Pancreas (tissue), 10 donors: ENCODE data around the gene UBXN1. TPM values are rescaled to one million over a fixed set of nuclear protein-coding genes. Genes with fewer than 3 reads are reported as not detected.
A peak's percentile ranks its signal among the peaks of the same experiment; 100 is the strongest.

Experiments
- ATAC-seq, 4 donors: fragments of 200-7000 bp; cut with Tn5 transposase; one replicate each; pipeline versions ENCODE4 v1.8.0 to v1.9.1; 2020; ENCODE audit warnings: mild to moderate bottlenecking in 4 of 4, moderate library complexity in 4 of 4
- DNase-seq, 6 donors: peaks; one replicate each; pipeline ENCODE4 v3.0.0-alpha.2; 2020
- FAIRE-seq: peaks from 2 replicates; lab custom pipeline; 2012; peaks lifted over from hg19 to GRCh38; lab: Jason Lieb, UNC
- H3K27ac ChIP-seq, 4 donors: fragments of 200-600 bp; sonication (generic); 1 replicate in 3 of 4; 2 replicates in 1 of 4; pipeline versions ENCODE4 v1.5.0 to v1.8.0; 2020
- H3K27me3 ChIP-seq, 4 donors: fragments of 200-600 bp; one replicate each; pipeline ENCODE4 v1.8.0; 2021
- H3K36me3 ChIP-seq, 3 donors: fragments of 200-600 bp; sonication (generic) in 1 of 3; one replicate each; pipeline versions ENCODE4 v1.5.0 to v1.8.0; 2020 to 2021
- H3K4me1 ChIP-seq, 3 donors: fragments of 200-600 bp; one replicate each; pipeline ENCODE4 v1.8.0; 2021
- H3K4me3 ChIP-seq, 4 donors: fragments of 200-600 bp; sonication (generic) in 2 of 4; one replicate each; pipeline versions ENCODE4 v1.5.0 to v1.8.0; 2020 to 2021
- H3K9me3 ChIP-seq, 4 donors: fragments of 200-600 bp; one replicate each; pipeline ENCODE4 v1.8.0; 2021
- CTCF ChIP-seq, 4 donors: fragments of 200-600 bp; sonication (generic) in 3 of 4; IDR thresholded peaks; one replicate each; pipeline versions ENCODE4 v1.5.0 to v1.8.0; 2021; ENCODE audit warnings: antibody characterized with exemption in 4 of 4
- WGBS, 2 donors: extraction: QIAGEN DNeasy Blood & Tissue Kit; methylation state at CpG; one replicate each; pipeline ENCODE4 v1.1.7; 2013; 5-methylcytosine and 5-hydroxymethylcytosine counted together
- intact Hi-C, 3 donors: fragments of 100-400 bp; cut with DNase I; formaldehyde crosslinking; loops; one replicate each; pipeline versions ENCODE4 v1.11.1 to v1.14.2; 2022
- polyA plus RNA-seq, 2 donors: library from polyadenylated mRNA; stranded (reverse); fragments of 200-250 nt; gene quantifications; one replicate each; pipeline ENCODE4 v1.2.3, GENCODE V29; 2013
- total RNA-seq, 6 donors: library from RNA; stranded (reverse); fragmentation: NEBNext Ultra II Directional in 4 of 6; extraction: Animal tissue kit (Norgen Biotek cat#: 25700) in 4 of 6; gene quantifications; one replicate each; pipeline versions ENCODE4 v1.2.1 to v1.2.4, GENCODE V29; 2021 to 2023
- donor health status: healthy with polysubstance abuse.
- donor health status: DM: no; HTN: no; CAD: no; lungs with moderate emphysema.
- donor health status: DM: no; HTN: no; CAD: no.
- donor health status: control.
- donor health status: control.
- donor health status: Bipolar disorder and iron deficiency.
- donor health status: DM: yes; HTN: yes; CAD: no.
- donor health status: DM: no; HTN: no; CAD: no.
- donor health status: DM: no; HTN: no; CAD: no.
- donor health status: DM: yes; HTN: yes; CAD: no.

The UBXN1 gene
- total and polyA plus RNA-seq, 8 donors: 37.7 to 104 (median 60.0) TPM

GRCh38 chr11:62671608-62672389, 7.1 kb downstream of the UBXN1 start, which contains the start of the genes LBHD1 and UQCC3:
Gene LBHD1, minus strand, starts transcription at chr11:62672267. Its CDS starts 2,236 bp downstream, at chr11:62670031.
Gene UQCC3, plus strand, starts transcription at chr11:62671673. Its CDS starts 73 bp downstream, at chr11:62671746.
- intact Hi-C loops: no loop called here
- ATAC-seq (peak; percentile 71 to 86 (median 84)), DNase-seq (peak; percentile 71 to 88 (median 78)), FAIRE-seq (no peak)
- peaks cover 0 to under 1% (median 0%) of the 10 kb centered on the region in 3 donors for H3K36me3 ChIP-seq
- peak within 1 kb of the TSS; percentile 52 to 91 (median 83) for H3K27ac ChIP-seq
- no peaks in the 10 kb centered on the region for H3K27me3 ChIP-seq
- H3K4me1 ChIP-seq: peaks cover 11 to 37% (median 30%) of the 10 kb centered on the region in 3 donors
- H3K9me3 ChIP-seq: no peaks in the 10 kb centered on the region
- peak within 1 kb of the TSS; percentile 72 to 95 (median 86) for H3K4me3 ChIP-seq
- no peak for TF ChIP-seq CTCF (IDR thresholded peaks at IDR 0.05)
- 0 to 1% methylated on average over 55 to 59 of the region's 59 CpGs for WGBS, 2 donors

- DNase-seq (peak in 1 of 6 donors; percentile 10), ATAC-seq (peak; percentile 11 to 39 (median 26)), FAIRE-seq (no peak)
- intact Hi-C loops: no loop called here
- WGBS, 2 donors: 0% methylated on average over 17 of the region's 17 CpGs
- no peaks in the 10 kb centered on the region for H3K9me3 ChIP-seq
- H3K36me3 ChIP-seq: no peaks in the 10 kb centered on the region
- peaks cover 11 to 43% (median 30%) of the 10 kb centered on the region in 3 donors for H3K4me1 ChIP-seq
- H3K27me3 ChIP-seq: no peaks in the 10 kb centered on the region
- H3K4me3 ChIP-seq: peak overlapping the region; percentile 72 to 95 (median 86)
- no peak for TF ChIP-seq CTCF (IDR thresholded peaks at IDR 0.05)
- H3K27ac ChIP-seq: peak overlapping the region; percentile 52 to 91 (median 83)
These were observed 7.7 kb downstream of the UBXN1 start for GRCh38 chr11:62671236-62671607.

- H3K4me3 ChIP-seq: no peak overlapping the region
- DNase-seq (peak in 5 of 6 donors; percentile 69 to 81 (median 71)), ATAC-seq (peak; percentile 24 to 50 (median 38)), FAIRE-seq (no peak)
- H3K27me3 ChIP-seq: no peaks in the 10 kb centered on the region
- H3K36me3 ChIP-seq: no peaks in the 10 kb centered on the region
- H3K4me1 ChIP-seq: peaks cover 11 to 45% (median 30%) of the 10 kb centered on the region in 3 donors
- no peak for TF ChIP-seq CTCF (IDR thresholded peaks at IDR 0.05)
- intact Hi-C loops: no loop called here
- H3K27ac ChIP-seq: peak overlapping the region in 3 of 4 donors; percentile 10 to 86 (median 29)
- H3K9me3 ChIP-seq: no peaks in the 10 kb centered on the region
- 34 to 46% methylated on average over 4 of the region's 4 CpGs for WGBS, 2 donors
These were observed 9.3 kb downstream of the UBXN1 start for GRCh38 chr11:62669420-62670161.

- FAIRE-seq (no peak), DNase-seq (no peak), ATAC-seq (no peak)
- no peak overlapping the region for H3K4me3 ChIP-seq
- H3K27me3 ChIP-seq: no peaks in the 10 kb centered on the region
- peaks cover 0 to 41% (median 18%) of the 10 kb centered on the region in 3 donors for H3K4me1 ChIP-seq
- H3K36me3 ChIP-seq: no peaks in the 10 kb centered on the region
- H3K9me3 ChIP-seq: no peaks in the 10 kb centered on the region
- WGBS, 2 donors: 65 to 75% methylated on average over 2 of the region's 2 CpGs
- no peak for TF ChIP-seq CTCF (IDR thresholded peaks at IDR 0.05)
- intact Hi-C loops: no loop called here
- H3K27ac ChIP-seq: no peak overlapping the region
These were observed 11.4 kb downstream of the UBXN1 start for GRCh38 chr11:62667460-62667859.
